ENCODE results near the gene DEAF1. TPM values are rescaled to one million over a fixed set of nuclear protein-coding genes. Genes with fewer than 3 reads are reported as not detected.

Gene DEAF1
- total and polyA plus RNA-seq, 7 donors: 12.5 to 30.0 (median 18.1) TPM

- no peaks in the 10 kb centered on the region for H3K36me3 ChIP-seq (ENCODE audit: insufficient read depth in 1 of 2, low read depth in 1 of 2)
- H3K9me3 ChIP-seq: no peaks in the 10 kb centered on the region
- H3K4me3 ChIP-seq: no peak overlapping the region
- no peak overlapping the region for H3K27ac ChIP-seq
- intact Hi-C loops (cut with DNase I): no loop called here
- 96 to 99% (median 96%) methylated on average over 6 of the region's 6 CpGs for WGBS, 3 donors
- H3K4me1 ChIP-seq: no peaks in the 10 kb centered on the region
- H3K27me3 ChIP-seq (ENCODE audit: insufficient read depth in 3 of 3, low read length in 2 of 3): peaks cover 0 to 39% (median 5%) of the 10 kb centered on the region in 3 donors
- DNase-seq (no peak), ATAC-seq (no peak)
- TF ChIP-seq CTCF (IDR thresholded peaks at IDR 0.05): no peak
Observed at GRCh38 chr11:714436-714835, 19.4 kb upstream of the DEAF1 start.

- Histone ChIP-seq H3K27ac (no peak overlapping the region), H3K9me3 (no peaks in the 10 kb centered on the region), H3K4me3 (no peak overlapping the region), H3K4me1 (peaks cover 7% of the 10 kb centered on the region), H3K36me3 (ENCODE audit: insufficient read depth in 1 of 2, low read depth in 1 of 2) (no peaks in the 10 kb centered on the region), H3K27me3 (ENCODE audit: insufficient read depth in 3 of 3, low read length in 2 of 3) (peaks cover 0 to 59% (median 20%) of the 10 kb centered on the region in 3 donors)
- DNase-seq (no peak), ATAC-seq (no peak)
- TF ChIP-seq CTCF (IDR thresholded peaks at IDR 0.05): no peak
- 65 to 76% (median 75%) methylated on average over 25 to 27 of the region's 27 CpGs for WGBS, 3 donors
- intact Hi-C loops (cut with DNase I): no loop called here
Observed at GRCh38 chr11:709109-709997, 14.3 kb upstream of the DEAF1 start.

GRCh38 chr11:708511-708910, 13.5 kb upstream of the DEAF1 start:
- DNase-seq (no peak), ATAC-seq (no peak)

GRCh38 chr11:707817-708420, 12.9 kb upstream of the DEAF1 start:
- intact Hi-C loops (cut with DNase I): no loop called here
- Histone ChIP-seq H3K36me3 (ENCODE audit: insufficient read depth in 1 of 2, low read depth in 1 of 2) (peaks cover 0 to 4% of the 10 kb centered on the region in 2 donors), H3K9me3 (no peaks in the 10 kb centered on the region), H3K4me1 (peaks cover 7% of the 10 kb centered on the region), H3K4me3 (no peak overlapping the region), H3K27ac (no peak overlapping the region), H3K27me3 (ENCODE audit: insufficient read depth in 3 of 3, low read length in 2 of 3) (peaks cover 0 to 47% (median 20%) of the 10 kb centered on the region in 3 donors)
- 81 to 86% (median 81%) methylated on average over 16 of the region's 16 CpGs for WGBS, 3 donors
- DNase-seq (no peak), ATAC-seq (no peak)
- TF ChIP-seq CTCF (IDR thresholded peaks at IDR 0.05): no peak

More at GRCh38 chr11:708511-708910, 13.5 kb upstream of the DEAF1 start:
- no peak for TF ChIP-seq CTCF (IDR thresholded peaks at IDR 0.05)
- Histone ChIP-seq H3K27ac (no peak overlapping the region), H3K4me3 (no peak overlapping the region), H3K27me3 (ENCODE audit: insufficient read depth in 3 of 3, low read length in 2 of 3) (peaks cover 0 to 50% (median 20%) of the 10 kb centered on the region in 3 donors), H3K36me3 (ENCODE audit: insufficient read depth in 1 of 2, low read depth in 1 of 2) (peaks cover 0 to 2% of the 10 kb centered on the region in 2 donors), H3K4me1 (peaks cover 7% of the 10 kb centered on the region), H3K9me3 (no peaks in the 10 kb centered on the region)
- intact Hi-C loops (cut with DNase I): no loop called here
- WGBS, 3 donors: 81 to 87% (median 82%) methylated on average over 6 to 7 of the region's 7 CpGs
